ENCODE data around the gene VWA8.
"Not testable (repeated sequence)": the region's sequence is repeated elsewhere in the genome, so short reads cannot be mapped to it uniquely, and the experiment has no call there.

Gene VWA8

GRCh38 chr13:41675306-41675705 lies 285.6 kb downstream of the VWA8 start:
- DNase-seq: no peak

DNA sequence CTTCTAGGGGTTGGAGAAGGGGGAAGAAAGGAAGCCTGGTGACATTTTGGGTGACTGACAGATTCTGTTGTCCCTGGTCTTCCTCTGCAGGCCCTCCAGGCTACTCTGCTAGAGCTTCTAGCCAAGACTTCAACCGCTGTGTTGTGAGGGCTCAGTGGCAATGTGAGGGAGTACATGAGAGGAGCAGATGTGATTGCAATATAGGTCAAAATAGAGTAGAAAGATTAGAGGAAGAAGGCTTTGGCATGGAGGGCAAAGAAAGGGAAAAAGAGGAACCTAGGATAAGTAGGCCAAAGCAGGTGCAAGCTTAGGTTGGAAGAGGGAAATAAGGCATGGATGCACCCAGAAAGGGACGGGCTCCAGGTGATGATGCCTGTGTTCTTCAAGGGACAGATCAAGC lies 286.7 kb downstream of the VWA8 start:
- DNase-seq: no peak

DNA sequence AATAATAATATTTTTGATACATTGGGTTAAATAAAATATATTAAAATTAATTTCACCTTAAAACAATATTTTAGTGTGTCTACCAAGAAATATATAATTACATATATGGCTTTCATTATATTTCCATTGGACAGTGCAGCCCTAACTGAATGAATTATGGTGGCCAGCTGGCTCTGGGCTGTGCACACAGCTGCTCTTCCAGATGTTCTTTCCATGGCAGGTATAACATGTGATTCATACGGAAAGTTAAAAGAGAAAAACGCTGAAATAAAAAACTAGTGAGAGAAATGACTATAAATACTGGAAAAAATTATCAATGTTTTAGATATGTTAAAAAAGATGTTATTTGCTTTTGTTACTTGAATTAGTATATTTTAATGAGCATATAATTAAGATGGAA lies 287.3 kb downstream of the VWA8 start:
- DNase-seq: no peak

DNA sequence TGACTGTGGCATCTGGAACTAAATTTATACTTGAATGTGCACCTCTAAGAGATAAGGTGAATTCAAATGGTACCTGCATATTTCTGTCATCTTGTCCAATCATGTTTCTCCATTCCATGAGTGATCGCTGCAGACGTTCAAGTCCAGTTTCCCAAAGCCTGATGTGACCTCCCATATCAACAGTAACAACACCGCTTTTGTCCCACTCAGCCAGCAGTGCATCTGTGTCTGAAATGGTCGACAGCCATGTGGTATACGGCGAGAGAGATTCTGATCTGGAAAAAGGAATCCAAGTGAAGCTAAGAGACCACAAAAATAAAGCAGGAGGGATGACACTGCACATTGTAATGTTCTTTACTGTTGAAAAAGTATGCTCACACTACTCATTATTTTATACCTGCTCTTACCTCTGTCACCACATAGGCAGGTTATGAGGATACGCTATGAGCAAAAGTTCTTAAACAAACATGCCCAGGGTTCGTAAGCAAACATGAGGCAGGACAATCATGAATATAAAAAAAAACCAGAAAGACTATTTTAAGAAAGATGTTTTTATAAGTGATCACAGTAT lies 290.0 kb downstream of the VWA8 start:
- no peak for DNase-seq

- DNase-seq: peak; percentile 46
These were observed 292.7 kb downstream of the VWA8 start for GRCh38 chr13:41668130-41668757.

DNA sequence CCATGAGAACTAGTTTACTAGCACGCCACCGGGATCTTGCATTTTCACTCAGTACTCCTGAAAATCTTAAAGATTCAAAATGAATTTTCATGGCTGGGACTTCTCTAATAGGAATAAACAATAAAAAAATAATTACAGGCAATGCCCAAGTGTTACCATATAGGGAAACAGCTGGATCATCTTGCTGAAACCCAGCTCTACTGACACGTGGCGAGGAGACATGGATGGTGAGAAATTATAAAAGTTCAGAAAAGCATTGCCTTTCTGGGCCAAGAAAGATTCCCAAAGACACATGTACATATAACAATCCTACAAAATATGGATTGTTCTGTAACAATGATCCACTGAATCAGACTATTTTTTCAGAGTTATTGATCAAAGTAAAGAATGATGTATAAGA lies 294.3 kb downstream of the VWA8 start:
- no peak for DNase-seq

DNA sequence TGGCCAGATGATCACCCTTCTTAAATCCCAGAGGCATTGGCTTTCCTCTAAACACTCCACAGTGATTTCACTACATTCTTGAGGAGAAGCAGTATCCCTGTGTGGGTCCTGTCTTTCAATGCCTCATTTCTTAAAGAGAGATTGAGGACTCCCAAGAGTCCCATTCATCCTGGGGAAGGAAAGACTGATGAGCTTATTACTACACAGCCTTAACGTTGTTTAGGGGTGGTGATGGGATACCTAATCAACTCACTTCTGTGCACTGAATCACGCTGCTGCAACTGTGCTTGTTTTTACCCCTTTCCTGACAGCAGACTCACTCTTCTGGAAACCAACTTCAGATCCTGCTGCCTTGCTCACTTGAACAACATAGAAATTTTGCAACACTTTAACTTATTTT lies 300.5 kb downstream of the VWA8 start:
- DNase-seq: no peak

GRCh38 chr13:41658057-41658661 lies 302.8 kb downstream of the VWA8 start:
- no peak for DNase-seq

DNA sequence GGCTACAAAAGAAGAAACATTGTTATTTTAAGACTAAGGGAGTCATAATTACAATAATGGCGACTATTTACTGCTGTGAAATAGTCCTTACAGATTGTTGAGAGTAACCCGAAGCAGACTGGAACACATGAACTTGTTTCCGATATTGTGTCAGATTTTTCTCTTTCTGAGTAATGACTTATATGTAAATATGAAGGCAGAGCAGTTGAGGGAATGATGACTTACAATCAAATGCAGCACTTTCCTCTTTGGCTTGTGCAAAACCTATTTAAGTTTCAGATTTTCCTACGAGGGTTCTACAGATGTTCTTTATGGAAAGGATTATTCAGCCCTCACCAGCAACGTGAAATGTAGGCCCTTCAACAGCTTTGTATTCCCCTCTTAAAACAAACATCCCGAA lies 304.9 kb downstream of the VWA8 start:
- no peak for DNase-seq

- DNase-seq: no peak
These were observed 306.1 kb downstream of the VWA8 start for GRCh38 chr13:41654796-41655195.

- DNase-seq: no peak
These were observed 308.1 kb downstream of the VWA8 start for GRCh38 chr13:41652735-41653361.

GRCh38 chr13:41651413-41652058 lies 309.4 kb downstream of the VWA8 start:
- DNase-seq: no peak

GRCh38 chr13:41650706-41651105 lies 310.2 kb downstream of the VWA8 start:
- no peak for DNase-seq

DNA sequence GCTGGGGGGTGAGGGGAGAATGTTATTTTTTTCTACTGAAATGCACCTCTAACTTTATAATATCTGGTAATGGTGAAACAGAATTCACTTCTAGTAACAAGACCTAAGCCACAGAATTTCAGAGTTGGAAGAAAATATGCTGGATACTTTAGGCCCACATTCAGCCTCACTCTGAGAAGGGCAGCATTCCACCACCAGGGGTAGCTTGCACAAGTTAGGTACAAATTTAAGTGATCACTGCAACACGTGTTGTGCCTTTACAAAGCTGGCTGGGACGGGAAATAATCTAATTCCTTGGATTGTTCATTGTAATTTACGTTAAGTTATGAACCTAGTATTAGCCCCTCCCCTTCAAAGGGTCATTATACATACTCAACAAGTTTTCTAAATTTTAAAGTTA lies 311.2 kb downstream of the VWA8 start:
- no peak for DNase-seq

GRCh38 chr13:41648314-41648935 lies 312.5 kb downstream of the VWA8 start:
- no peak for DNase-seq

DNA sequence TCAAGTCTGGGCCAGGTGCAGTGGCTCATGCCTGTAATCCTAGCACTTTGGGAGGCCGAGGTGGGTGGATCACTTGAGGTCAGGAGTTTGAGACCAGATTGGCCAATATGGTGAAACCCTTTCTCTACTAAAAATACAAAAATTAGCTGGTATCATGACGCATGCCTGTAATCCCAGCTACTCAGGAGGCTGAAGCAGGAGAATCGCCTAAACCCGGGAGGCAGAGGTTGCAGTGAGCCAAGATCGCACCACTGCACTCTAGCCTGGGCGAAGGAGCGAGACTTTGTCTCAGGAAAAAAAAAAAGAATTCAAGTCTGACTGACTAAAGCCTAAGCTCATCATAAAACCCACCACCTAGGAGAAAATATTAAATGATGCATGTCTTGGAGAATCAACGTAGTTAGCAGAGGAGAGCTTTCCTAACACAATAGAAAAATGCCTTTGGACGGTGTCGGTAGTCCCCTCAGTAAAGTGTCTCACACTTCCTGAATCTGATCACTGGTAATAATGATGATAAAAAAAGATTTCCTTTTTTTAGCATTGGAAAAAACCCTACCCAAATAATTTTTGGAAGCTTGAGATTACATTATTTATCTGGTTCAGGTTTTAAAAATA lies 313.1 kb downstream of the VWA8 start:
- DNase-seq: not testable (repeated sequence)

GRCh38 chr13:41645331-41645730 lies 315.6 kb downstream of the VWA8 start:
- DNase-seq: no peak

GRCh38 chr13:41644742-41645141 lies 316.2 kb downstream of the VWA8 start:
- DNase-seq: no peak

DNA sequence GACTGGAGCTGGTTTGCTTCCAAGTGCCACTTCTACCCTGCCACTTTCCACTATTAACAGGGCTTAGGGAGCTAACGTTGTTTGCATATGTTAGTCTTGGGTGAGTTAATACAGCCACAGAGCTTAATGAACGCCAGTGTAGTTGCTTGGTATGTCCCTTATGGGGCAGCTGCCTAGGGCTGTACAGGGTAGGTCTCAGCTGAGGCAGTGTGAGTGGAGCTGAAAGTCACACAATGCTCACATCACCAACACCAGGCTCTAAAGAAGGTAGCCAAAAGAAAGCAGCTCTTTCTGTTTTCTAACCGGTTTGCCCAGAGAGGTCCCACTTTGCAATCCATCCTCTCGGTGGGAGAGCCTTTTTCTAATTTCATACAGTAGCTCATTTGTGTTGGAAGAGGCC lies 317.4 kb downstream of the VWA8 start:
- DNase-seq: no peak

- DNase-seq: no peak
These were observed 318.9 kb downstream of the VWA8 start for GRCh38 chr13:41641961-41642360.

DNA sequence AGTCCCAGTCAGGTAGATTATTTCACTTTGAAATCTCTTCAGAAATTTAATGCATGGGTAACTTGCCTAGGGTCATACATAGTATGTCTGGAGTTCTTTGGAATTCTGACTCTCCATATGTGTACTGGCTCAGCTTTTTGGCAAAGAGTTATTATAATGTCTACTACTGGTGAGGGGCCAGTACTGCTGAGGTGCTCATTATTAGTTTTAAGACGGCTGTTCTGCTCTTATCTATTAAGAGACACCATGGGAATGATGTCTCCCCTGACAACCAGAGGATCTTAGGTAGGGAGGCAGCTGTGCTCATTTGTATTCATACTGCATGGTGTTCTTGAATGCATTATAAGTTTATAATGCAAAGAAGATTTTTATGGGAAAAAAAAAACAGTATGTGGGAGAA lies 319.5 kb downstream of the VWA8 start:
- DNase-seq: no peak

- no peak for DNase-seq
These were observed 320.7 kb downstream of the VWA8 start for GRCh38 chr13:41639955-41640780.

Data from NCI-H774 (cell line).